Muscle of arm (tissue), 12 donors: Measurements from ENCODE around the gene RPS6KA4. TPM values are rescaled to one million over a fixed set of nuclear protein-coding genes. Genes with fewer than 3 reads are reported as not detected.

Experiments used
- DNase-seq: peaks from one replicate; pipeline ENCODE4 v3.0.0-alpha.2; 2013
- polyA plus RNA-seq, 12 donors: library from polyadenylated mRNA; unstranded; fragments of 120-200 nt; gene quantifications; one replicate each; pipeline ENCODE4 v1.2.1, GENCODE V29; 2013; ENCODE audit not compliant: insufficient read length in 12 of 12

RPS6KA4 gene
- polyA plus RNA-seq, 12 donors = 10.0 to 49.8 (median 11.9) TPM; not detected in 1

DNA sequence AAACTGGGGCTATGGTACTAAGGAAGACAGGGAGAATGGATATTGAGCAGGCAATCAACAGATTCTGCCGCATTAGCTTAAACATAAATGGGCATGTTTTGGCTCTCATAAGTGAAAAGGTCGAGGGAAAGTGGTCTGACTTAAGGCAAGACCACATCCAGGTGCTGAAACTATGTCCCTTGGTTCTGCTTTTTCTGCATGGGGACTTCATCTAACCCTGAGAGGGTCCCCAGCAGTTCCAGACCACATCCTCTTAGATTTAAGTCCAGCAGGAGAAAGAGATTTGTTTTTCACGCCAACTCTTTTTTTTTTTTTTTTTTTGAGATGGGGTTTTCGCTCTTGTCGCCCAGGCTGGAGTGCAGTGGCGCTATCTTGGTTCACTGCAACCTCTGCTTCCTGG is 5.5 kb downstream of the RPS6KA4 start:
- no peak for DNase-seq

DNA sequence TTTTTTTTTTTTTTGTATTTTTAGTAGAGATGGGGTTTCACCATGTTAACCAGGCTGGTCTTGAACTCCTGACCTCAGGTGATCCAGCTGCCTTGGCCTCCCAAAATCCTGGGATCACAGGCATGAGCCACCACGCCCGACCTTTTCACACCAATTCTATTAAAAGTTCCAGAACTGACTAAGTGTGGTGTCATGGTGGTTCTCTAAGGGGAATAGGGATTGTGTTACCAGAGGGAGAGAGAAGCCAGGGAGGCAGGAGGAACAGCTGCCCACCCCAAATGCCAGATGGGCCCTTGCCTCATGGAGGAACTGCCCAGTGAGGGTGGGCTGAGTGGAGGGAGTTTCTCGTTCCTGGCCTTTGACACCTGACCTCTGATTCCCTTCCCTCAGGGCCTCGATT is 5.9 kb downstream of the RPS6KA4 start:
- no peak for DNase-seq

DNA sequence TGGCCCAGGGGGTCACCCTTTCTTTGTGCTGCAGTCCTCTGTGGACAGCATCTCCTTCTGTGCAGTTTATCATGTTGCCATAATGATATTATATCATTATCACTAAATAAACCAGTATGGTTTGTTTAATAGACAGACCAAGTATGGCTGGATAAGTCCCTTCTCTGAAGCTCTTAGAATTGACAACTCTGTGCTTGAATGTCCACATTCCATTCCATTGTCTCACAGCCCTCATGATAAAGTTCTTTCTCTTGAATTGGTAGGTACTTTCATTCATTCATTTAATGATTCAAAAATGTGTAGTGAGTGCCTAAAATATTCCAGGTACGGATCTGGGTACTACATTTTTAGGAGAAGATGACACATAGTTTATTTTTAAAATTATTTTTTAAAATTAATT is 7.8 kb downstream of the RPS6KA4 start:
- no peak for DNase-seq

DNA sequence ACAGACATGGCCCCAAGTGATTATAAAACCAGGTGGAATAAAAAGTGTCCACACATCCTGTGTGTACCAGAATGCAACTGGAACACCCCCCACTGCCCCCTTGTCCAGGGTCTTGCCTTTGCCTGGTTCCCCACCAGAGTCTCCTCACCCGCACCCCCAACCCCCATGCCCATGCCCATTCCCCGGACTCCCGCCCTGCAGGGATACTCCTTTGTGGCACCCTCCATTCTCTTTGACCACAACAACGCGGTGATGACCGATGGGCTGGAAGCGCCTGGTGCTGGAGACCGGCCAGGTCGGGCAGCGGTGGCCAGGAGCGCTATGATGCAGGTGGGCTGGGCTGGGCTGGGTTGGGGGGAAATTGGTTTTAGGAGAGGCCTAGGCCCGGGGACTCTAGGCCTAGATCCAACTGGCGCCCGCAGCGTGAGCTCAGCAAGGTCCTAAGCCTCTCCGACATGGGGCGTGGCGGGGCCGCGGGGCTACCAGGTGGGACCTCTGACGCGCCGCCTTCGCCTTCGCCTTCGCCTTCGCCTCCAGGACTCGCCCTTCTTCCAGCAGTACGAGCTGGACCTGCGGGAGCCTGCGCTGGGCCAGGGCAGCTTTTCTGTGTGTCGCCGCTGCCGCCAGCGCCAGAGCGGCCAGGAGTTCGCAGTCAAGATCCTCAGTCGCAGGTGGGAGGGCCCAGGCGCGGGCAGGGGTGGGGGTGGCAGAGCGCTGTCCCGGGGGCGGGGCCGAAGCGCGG is 9.1 kb downstream of the RPS6KA4 start:
- no peak for DNase-seq

DNA sequence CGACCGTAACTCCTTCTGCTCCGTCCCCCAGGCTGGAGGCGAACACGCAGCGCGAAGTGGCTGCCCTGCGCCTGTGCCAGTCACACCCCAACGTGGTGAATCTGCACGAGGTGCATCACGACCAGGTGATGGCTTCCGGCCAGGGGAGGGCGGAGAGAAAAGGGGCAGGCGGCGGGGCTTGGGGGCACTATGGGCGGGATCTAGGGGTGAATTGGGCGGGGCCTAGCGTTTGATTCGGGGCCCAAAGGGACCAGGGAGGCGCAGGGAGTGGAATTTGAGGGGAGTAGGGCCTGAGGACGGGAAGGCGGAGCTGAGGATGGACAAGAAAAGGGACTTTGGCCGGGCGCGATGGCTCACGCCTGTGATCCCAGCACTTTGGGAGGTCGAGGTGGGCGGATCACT is 9.7 kb downstream of the RPS6KA4 start:
- no peak for DNase-seq

DNA sequence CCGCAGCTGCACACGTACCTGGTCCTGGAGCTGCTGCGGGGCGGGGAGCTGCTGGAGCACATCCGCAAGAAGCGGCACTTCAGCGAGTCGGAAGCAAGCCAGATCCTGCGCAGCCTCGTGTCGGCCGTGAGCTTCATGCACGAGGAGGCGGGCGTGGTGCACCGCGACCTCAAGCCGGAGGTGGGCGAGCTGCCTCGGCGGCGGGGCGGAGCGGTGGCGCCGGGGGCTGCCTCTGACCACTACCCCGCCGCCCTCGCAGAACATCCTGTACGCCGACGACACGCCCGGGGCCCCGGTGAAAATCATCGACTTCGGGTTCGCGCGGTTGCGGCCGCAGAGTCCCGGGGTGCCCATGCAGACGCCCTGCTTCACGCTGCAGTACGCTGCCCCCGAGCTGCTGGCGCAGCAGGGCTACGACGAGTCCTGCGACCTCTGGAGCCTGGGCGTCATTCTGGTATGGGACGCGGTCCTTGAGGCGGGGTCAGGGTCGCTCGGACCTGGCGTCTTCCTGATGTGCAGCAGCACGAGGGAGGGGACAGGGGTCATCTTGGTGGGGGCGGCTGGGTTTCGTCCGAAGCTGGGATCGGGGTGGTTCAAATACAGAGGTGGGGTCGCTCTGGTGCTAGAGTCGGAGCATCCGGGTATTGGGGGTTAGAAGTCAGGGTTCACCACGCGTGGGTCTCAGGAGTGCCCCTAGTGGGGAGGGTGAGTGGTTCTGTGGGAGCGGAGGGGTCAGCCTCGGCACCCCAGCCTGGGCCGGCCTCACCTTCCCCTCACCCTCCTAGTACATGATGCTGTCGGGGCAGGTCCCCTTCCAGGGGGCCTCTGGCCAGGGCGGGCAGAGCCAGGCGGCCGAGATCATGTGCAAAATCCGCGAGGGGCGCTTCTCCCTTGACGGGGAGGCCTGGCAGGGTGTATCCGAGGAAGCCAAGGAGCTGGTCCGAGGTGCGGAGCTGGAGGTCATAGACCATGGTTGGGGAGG is 10.8 kb downstream of the RPS6KA4 start:
- no peak for DNase-seq

DNA sequence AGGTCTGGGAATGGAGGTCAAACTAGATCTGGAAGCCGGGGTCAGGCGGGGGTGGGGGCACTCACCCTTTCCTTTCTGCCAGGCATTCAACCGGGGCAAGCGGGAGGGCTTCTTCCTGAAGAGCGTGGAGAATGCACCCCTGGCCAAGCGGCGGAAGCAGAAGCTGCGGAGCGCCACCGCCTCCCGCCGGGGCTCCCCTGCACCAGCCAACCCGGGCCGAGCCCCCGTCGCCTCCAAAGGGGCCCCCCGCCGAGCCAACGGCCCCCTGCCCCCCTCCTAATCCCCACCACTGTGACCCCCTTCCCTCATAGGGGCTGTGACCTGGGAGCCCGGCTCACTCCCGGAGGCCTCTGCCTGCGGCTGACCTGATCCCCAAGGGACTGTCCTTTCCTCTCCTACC is 12.2 kb downstream of the RPS6KA4 start:
- no peak for DNase-seq

DNA sequence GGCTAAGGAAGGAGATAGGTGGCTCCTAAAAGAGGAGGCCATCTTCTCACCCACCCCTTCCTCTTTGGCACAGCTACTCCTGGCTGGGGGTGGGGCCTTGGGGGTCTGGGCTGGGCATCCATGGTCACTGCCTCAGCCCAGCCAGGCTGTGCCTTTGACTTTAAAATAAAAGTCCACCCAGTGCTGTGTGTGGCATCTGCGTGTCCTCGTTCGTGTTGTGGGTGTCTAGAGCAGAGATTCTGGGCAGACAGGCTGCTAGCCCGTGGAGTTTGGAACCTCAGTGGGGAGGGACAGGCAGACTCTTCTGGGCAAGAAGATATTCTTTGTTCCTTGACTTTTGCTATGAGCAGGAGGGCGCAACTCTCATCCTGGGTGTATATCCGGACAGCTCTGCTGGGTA is 13.1 kb downstream of the RPS6KA4 start:
- no peak for DNase-seq

DNA sequence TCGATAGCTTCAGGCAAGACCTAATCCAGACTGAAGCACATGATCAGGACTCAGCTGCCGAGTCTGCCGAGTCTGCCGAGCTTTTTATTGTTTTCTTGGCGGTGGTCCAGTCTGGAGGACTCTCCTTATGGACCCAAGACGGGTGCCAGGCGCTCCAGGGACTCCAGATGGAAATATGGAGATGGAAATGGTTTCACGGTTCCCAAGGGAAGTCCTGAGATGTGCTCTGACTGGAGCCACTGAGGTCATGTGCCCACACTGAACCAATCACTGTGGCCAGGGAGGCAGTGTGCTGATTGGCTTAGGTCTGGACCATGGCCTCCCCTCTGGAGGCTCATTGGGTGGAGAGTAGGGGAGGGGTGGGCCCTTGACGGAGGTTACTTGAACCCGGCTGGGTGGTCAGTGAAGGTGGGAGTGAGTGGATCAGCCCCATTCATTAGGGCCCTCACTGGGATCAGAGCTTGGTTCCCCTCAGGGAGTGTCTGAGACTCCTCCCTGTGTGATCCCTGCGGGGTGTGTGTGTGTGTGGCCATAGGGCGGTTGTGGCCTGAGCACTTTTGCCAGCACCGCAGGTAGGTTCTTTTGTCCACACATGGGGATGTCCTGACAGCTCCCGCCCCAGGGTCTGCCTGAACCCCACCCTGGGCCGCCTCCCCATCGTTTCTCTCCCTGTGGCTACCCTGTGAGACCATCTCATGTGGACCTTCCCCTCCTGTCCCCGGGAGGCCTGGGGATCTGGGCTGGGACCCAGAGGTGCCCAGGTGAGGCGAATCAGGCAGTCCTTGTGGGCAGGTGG is 14.0 kb downstream of the RPS6KA4 start:
- DNase-seq = no peak

DNA sequence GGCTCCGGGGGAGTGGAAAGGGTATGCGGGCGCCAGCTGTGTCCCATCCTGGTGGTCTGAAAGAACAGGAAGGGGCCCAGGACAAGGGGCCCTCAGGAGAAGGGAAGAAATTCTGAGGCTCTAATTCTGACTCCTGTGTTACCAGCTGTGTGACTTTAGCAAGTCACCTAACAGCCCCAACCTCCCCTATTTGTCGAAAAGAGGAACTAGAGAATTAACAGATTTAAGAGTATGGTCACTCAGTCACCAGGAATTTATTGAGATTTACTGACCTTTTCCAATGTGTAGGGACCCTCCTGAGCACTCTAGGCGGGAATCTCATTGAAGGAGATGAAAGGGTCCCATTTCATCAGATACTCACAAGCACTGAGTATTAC is 14.6 kb downstream of the RPS6KA4 start:
- DNase-seq = no peak

DNA sequence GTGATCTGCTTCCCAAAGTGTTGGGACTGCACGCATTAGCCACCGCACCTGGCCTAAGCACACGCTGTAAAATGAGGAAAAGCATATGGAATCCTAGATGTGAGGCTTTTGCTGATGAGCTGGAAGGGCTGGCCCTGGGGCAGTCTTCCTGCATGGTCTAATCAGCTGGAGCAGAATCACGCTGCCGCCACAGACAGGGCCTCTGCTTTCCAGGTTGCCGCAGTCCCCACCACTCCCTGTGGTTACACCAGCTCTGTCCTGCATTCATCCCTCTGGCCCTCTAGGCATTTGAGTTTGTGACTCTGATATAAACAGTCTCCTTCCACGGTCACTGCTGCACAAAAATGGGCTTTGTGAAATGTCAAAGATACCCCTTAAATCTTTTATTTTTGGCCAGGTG is 17.1 kb downstream of the RPS6KA4 start:
- DNase-seq = no peak

DNA sequence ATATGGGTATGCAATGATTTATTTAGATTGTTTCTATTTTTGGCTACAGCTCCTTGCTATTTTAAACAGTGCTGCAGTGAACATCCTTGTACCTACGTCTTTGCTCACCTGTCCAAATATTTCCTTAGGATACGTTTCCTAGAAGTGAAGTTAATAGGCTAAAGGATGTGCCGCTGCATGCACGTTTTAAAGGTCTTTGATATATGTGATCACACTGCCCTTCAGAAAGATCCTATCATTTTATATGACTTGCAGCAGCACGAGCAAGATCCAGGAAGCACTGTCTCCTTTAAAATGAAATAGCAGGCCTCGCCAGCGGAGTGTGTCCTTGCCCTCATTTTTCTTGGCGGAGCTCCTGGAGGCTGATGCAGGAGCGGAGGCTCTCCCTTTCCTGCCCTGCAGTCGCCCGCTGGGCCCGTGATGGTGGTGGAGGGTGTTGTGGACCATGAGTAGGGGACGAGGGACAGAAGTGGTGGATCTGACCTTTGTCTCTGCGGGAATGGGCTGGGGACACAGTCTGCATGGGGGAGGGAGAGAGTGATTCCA is 19.4 kb downstream of the RPS6KA4 start:
- peak; percentile 30 for DNase-seq

DNA sequence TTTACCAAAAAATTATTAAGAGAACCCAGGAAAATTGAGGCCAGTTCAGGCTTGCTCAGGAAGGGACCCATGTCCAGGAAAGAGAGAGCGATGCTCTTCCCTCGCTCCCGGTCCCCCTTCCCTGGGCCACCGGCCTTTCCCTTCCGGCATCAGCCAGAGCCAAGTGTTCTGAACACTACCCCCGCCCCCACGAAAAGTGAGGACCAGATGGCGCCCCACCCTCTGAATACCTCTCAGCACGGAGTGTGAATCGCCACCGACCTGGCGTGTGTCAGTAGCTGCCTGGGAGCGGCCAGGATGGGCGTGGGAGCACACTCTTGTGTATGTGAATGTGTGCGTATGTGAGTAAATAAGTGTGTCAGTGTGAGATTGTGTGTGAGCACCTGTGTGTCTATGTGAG is 20.2 kb downstream of the RPS6KA4 start:
- DNase-seq = no peak

DNA sequence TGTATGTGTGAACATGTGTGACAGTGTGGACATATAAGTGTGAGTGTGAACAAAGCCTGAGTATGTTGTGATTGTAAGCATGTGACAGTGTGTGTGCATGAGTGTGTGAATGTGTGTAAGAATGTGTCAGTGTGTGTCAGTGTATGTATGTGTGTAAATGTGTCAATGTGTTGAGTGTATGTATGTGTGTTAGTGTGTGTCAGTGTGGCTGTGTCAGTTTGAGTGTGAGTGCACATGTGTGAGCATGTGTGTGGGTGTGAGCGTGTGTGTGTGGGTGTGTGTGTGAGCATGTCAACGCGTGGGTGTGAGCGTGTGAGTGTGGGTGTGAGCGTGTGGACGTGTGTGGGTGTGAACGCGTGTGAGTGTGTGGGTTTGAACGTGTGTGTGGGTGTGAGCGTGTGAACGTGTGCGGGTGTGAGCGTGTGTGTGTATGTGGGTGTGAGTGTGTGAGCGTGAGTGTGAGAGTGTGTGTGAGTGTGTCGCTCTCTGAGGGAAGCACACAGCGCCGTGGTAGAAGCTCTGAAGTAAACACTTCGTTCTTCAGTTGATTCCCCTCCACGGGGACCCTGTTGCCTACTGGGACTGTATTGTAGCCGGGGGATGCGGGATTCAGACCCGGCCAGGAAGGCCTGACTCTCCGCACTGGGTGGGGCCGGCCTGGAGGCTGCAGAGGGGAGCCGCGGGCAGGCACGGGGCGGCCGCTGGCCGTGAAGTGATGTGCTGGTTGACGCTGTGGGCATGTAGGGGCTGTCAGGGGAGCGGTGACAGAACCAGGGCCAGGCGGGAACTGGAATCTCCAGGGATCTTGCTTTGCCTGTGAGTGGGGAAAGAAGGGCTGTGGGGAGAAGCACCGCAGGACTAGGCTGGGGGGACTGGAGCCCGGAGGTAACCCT is 21.1 kb downstream of the RPS6KA4 start:
- no peak for DNase-seq

DNA sequence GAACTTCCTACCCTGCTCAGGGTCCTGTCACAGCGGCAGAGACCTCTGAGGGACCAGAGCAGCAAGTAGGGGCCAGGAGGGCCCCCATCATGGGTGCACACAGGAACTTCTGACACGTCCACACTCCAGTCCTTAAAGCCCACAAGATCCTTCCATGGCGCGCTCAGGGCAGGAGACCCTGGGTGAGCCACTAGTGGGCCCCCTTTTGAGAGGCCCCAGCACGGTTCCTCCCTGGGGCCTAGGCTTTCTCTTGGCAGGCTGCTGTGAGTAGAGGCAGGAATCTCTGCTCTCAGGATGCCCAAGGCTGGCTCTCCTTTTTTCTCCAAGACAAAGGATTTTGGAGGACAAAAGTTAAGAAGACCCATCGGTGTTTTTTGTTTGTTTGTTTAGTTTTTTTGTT is 22.4 kb downstream of the RPS6KA4 start:
- no peak for DNase-seq

DNA sequence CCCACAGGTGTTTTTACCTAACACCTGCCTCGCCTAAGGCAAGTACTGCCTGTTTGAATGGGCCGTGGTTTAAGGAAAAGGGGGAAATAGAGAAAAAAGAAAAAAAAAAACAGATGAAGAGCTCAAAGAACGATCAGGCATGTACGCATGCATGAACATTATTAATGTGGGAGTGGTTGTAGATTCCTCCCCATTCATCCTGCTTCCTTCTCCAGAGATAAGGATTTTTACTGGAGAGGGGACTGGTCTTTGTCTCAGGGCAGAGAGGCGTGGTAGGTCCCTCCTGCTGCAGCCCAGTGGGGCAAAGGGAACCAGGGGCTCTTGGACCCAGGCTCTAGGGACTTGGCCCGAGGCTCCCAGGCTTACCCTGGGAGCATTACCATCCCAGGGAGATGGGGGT is 23.1 kb downstream of the RPS6KA4 start:
- DNase-seq = no peak

DNA sequence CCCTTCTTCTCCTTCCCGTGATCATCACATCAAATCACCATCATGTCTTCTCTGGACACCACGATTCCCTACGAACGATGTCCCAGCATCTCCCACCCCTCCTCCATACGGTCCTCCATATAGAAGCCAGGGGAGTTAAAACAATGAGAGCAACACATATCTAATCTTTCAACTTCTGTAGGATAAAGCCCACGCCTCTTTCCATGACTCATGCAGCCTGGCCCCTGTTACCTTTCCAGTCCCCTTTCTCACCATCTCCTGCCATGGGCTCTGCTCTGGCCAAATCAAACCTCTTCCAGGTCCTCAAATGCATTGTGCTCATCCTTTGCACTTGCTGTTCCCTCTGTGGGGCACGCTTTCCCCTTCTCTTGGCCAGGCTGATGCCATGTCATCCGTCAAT is 23.6 kb downstream of the RPS6KA4 start:
- DNase-seq = no peak

DNA sequence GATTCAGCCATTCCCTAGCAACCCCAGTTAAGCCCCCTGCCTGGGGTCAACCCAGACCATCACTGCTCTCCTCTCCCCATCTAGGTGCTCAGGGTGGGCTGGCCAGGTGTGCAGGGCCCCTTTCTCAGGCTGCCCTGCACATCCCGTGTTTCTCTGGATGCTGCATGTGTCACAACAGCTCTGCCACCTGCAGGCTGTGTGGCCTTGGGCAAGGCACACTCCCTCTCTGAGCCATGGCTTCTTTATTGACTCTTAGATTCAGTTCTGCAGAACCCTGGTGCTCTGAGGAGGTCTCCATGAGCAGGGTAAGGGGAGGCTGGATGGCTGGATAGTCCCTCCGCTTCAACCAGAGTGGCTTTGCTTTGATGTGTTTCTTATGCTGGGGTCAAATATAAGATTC is 24.6 kb downstream of the RPS6KA4 start:
- DNase-seq = no peak

DNA sequence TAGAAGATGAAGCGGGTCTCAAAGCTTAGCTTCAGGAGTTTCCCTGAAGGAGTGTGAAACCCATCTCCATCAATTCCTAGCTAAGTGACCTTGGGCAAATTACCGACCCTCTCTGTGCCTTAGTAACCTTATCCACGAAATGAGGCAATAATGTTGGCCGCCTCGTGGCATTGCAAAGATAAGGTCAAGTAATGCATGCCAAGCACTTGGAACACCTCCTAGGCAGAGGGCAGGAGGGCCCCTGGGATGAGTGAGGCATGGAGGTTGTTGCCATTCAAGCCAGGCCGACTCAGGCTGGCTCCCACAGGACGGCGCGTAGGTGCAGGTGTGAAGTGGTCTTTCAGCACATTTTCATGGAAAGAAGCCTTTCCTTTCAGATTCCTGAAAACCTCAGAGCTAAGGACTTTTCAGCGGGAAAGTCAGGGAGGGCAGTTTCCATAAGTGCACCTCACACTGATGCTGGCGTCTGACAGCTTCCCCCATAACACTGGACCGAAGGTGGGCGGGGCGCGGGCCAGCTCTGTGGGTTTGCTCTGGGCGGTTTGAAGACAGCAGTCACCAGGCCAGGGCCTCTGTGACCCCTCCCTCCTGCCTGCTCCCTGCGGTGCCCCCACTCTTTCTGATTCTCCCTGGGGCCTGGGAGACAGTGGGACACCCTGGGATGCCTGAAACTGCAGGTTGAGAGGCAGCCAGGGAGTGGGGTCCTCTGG is 25.2 kb downstream of the RPS6KA4 start:
- DNase-seq = no peak
